H7 (cell line): Measurements from ENCODE around the gene CHD5. TPM values are rescaled to one million over a fixed set of nuclear protein-coding genes. Genes with fewer than 3 reads are reported as not detected.

Experiments used
- DNase-seq: peaks from one replicate; pipeline ENCODE4 v3.0.0; 2012
- H3K27me3 ChIP-seq: 2 replicates; pipeline ENCODE4 v1.6.0; 2011; ENCODE audit warnings: mild to moderate bottlenecking, low read length; ENCODE audit not compliant: control insufficient read depth, insufficient read depth
- H3K36me3 ChIP-seq: replicated peaks from 2 replicates; pipeline ENCODE4 v1.5.1; 2011; ENCODE audit warnings: low read length; ENCODE audit not compliant: control insufficient read depth, insufficient read depth
- H3K4me3 ChIP-seq: 2 replicates; pipeline ENCODE4 v1.5.1; 2011; ENCODE audit warnings: low read depth, mild to moderate bottlenecking, control low read depth, low read length, moderate library complexity; ENCODE audit not compliant: insufficient read depth
- total RNA-seq: library from RNA; depleted of rRNA; stranded (reverse); fragments of >200 nt; shearing (Covaris generic); gene quantifications from 2 replicates; pipeline ENCODE4 v1.2.3, GENCODE V29; 2014

The CHD5 gene
- total RNA-seq, 1 experiment from 2014 or later, result 0.83 TPM

GRCh38 chr1:6117064-6117463, 63.1 kb downstream of the CHD5 start:
- Histone ChIP-seq H3K4me3 (no peak overlapping the region), H3K36me3 (no peaks in the 10 kb centered on the region), H3K27me3 (no peaks in the 10 kb centered on the region)
- no peak for DNase-seq

- DNase-seq, result no peak
- Histone ChIP-seq H3K27me3 (no peaks in the 10 kb centered on the region), H3K4me3 (no peak overlapping the region), H3K36me3 (no peaks in the 10 kb centered on the region)
Measured at GRCh38 chr1:6116137-6116536, 64.0 kb downstream of the CHD5 start.

GRCh38 chr1:6113745-6114144, 66.4 kb downstream of the CHD5 start:
- H3K36me3 ChIP-seq, result no peaks in the 10 kb centered on the region
- no peaks in the 10 kb centered on the region for H3K27me3 ChIP-seq
- H3K4me3 ChIP-seq, result no peak overlapping the region
- DNase-seq, result no peak

GRCh38 chr1:6113116-6113515, 67.0 kb downstream of the CHD5 start:
- no peak for DNase-seq

GRCh38 chr1:6112690-6113005, 67.5 kb downstream of the CHD5 start:
- Histone ChIP-seq H3K36me3 (no peaks in the 10 kb centered on the region), H3K27me3 (no peaks in the 10 kb centered on the region), H3K4me3 (no peak overlapping the region)
- DNase-seq, result no peak

More at GRCh38 chr1:6113116-6113515, 67.0 kb downstream of the CHD5 start:
- Histone ChIP-seq H3K36me3 (no peaks in the 10 kb centered on the region), H3K27me3 (no peaks in the 10 kb centered on the region), H3K4me3 (no peak overlapping the region)

GRCh38 chr1:6111991-6112689, 68.0 kb downstream of the CHD5 start:
- Histone ChIP-seq H3K36me3 (no peaks in the 10 kb centered on the region), H3K27me3 (no peaks in the 10 kb centered on the region), H3K4me3 (no peak overlapping the region)
- no peak for DNase-seq

GRCh38 chr1:6111571-6111970, 68.5 kb downstream of the CHD5 start:
- Histone ChIP-seq H3K36me3 (no peaks in the 10 kb centered on the region), H3K27me3 (no peaks in the 10 kb centered on the region), H3K4me3 (no peak overlapping the region)
- DNase-seq, result no peak

- H3K27me3 ChIP-seq, result no peaks in the 10 kb centered on the region
- no peak for DNase-seq
- no peaks in the 10 kb centered on the region for H3K36me3 ChIP-seq
- no peak overlapping the region for H3K4me3 ChIP-seq
Measured at GRCh38 chr1:6110326-6110725, 69.8 kb downstream of the CHD5 start.

- peak; percentile 94 for DNase-seq
- Histone ChIP-seq H3K4me3 (no peak overlapping the region), H3K27me3 (no peaks in the 10 kb centered on the region), H3K36me3 (no peaks in the 10 kb centered on the region)
Measured at GRCh38 chr1:6109688-6110087, 70.4 kb downstream of the CHD5 start.

GRCh38 chr1:6108937-6109614, 71.0 kb downstream of the CHD5 start:
- Histone ChIP-seq H3K36me3 (no peaks in the 10 kb centered on the region), H3K27me3 (no peaks in the 10 kb centered on the region), H3K4me3 (no peak overlapping the region)
- DNase-seq, result peak; percentile 90

- DNase-seq, result no peak
- Histone ChIP-seq H3K27me3 (no peaks in the 10 kb centered on the region), H3K4me3 (no peak overlapping the region), H3K36me3 (no peaks in the 10 kb centered on the region)
Measured at GRCh38 chr1:6108476-6108875, 71.6 kb downstream of the CHD5 start.

GRCh38 chr1:6107409-6108356, 72.4 kb downstream of the CHD5 start:
- no peaks in the 10 kb centered on the region for H3K36me3 ChIP-seq
- H3K4me3 ChIP-seq, result no peak overlapping the region
- no peak for DNase-seq
- H3K27me3 ChIP-seq, result no peaks in the 10 kb centered on the region

GRCh38 chr1:6106977-6107376, 73.1 kb downstream of the CHD5 start:
- H3K4me3 ChIP-seq, result no peak overlapping the region
- no peak for DNase-seq
- H3K27me3 ChIP-seq, result no peaks in the 10 kb centered on the region
- no peaks in the 10 kb centered on the region for H3K36me3 ChIP-seq

- no peak for DNase-seq
- Histone ChIP-seq H3K27me3 (no peaks in the 10 kb centered on the region), H3K36me3 (no peaks in the 10 kb centered on the region), H3K4me3 (no peak overlapping the region)
Measured at GRCh38 chr1:6106321-6106731, 73.8 kb downstream of the CHD5 start.

GRCh38 chr1:6105763-6106162, 74.4 kb downstream of the CHD5 start:
- Histone ChIP-seq H3K4me3 (no peak overlapping the region), H3K27me3 (no peaks in the 10 kb centered on the region), H3K36me3 (no peaks in the 10 kb centered on the region)
- no peak for DNase-seq
